ENCODE measurements around the gene BRIP1.
A peak's percentile ranks its signal among the peaks of the same experiment; 100 is the strongest.

The BRIP1 gene

GRCh38 chr17:61662741-61663140 is 200.6 kb downstream of the BRIP1 start:
- no peak for DNase-seq (ENCODE audit: low read depth)

DNA sequence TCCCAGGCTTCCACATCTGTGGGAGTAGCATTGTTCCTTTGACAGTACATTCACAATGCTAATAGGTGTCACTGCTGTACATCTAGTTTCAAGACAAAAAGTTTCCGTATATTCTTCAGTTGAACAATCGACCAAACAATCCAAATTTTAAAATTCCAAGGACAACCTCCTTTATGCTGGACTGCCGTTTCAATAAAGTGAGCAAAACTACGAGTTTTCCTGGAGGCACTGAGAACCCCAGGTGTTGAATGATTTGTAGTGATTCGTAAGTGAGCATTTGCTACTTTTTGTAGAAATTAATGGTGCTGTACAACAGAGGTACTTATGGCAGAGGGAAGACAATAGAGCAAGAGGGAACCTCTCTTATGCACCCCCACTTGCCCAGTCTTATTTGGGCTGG is 201.1 kb downstream of the BRIP1 start:
- DNase-seq (ENCODE audit: low read depth), result no peak

GRCh38 chr17:61660746-61661485 is 202.4 kb downstream of the BRIP1 start:
- DNase-seq (ENCODE audit: low read depth), result no peak

DNA sequence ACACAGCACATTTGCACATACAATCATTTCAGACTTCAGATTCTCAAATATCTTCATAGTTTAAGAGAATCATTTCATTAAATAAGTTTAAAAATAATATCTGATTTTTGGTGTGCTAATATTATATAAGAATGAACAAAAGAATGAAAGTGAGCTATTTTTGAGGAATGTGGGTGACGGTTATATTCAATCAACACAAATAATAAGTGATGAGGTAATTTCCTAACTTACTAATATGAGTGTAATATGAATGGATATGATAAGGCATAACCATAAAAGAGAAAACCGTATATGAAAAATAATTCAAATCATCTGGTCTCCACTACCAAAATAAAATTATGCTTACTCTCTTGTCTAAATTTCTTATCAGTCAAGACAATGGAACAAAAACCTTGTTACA is 203.9 kb downstream of the BRIP1 start:
- DNase-seq (ENCODE audit: low read depth), result no peak

DNA sequence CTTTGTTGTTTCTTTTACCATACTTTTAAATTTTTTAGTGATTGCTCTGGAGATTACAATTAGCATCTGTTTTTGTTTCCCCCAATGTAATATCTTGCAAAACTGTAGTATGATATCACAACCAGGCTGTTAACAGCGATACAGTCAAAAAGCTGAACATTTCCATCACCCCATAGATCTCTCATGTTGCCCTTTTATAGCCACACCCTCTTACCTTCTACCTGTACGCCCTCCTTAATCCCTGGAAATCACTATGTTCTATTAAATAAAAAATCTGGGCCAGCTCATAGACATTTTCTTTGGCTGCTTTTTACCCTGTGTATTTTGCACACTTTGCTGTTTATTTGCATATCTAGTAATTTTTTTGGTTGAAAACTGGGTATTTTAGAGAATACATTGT is 205.1 kb downstream of the BRIP1 start:
- DNase-seq (ENCODE audit: low read depth), result no peak

- no peak for DNase-seq (ENCODE audit: low read depth)
These were observed 206.0 kb downstream of the BRIP1 start for GRCh38 chr17:61657338-61657737.

- DNase-seq (ENCODE audit: low read depth), result no peak
These were observed 206.6 kb downstream of the BRIP1 start for GRCh38 chr17:61656721-61657217.

- DNase-seq (ENCODE audit: low read depth), result no peak
These were observed 212.6 kb downstream of the BRIP1 start for GRCh38 chr17:61650749-61651148.

DNA sequence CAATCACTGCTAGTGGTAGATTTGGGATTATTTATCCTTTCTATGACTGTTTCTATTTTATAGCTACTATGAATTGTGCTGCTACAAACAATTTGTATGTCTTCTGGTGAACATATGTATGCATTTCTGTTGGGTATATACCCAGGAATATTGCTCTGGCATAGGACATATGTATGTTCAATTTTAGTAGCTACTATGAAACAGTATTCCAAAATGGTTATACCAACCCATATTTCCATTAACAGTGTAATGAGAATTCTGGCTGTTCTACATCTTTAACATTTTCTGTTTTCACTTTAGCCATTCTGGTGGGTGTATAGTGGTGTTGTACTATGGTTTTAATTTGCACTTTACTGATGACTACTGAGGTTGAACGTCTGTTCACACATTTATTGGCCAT is 214.7 kb downstream of the BRIP1 start:
- DNase-seq (ENCODE audit: low read depth), result no peak

- DNase-seq (ENCODE audit: low read depth), result no peak
These were observed 216.3 kb downstream of the BRIP1 start for GRCh38 chr17:61647047-61647446.

DNA sequence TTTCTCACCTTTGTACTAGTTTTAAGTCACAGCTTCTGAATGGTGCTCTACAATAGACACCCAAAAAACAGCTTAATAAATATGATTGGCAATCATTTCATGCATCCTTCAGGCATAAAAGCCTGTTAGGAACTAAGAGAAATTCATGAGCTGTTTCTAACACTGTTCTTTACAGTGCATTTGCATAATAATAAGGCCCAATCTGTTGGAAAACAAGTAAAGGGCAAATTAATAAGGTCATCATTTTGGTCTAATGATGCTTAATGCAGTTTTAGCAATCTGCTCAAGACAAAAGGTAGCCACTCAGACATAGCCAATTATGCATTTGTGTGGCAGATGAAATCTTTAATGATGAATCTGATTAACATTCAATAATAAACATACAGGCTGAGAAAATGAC is 216.8 kb downstream of the BRIP1 start:
- no peak for DNase-seq (ENCODE audit: low read depth)

- no peak for DNase-seq (ENCODE audit: low read depth)
These were observed 217.4 kb downstream of the BRIP1 start for GRCh38 chr17:61645920-61646319.

GRCh38 chr17:61644800-61645774 is 218.2 kb downstream of the BRIP1 start:
- no peak for DNase-seq (ENCODE audit: low read depth)

DNA sequence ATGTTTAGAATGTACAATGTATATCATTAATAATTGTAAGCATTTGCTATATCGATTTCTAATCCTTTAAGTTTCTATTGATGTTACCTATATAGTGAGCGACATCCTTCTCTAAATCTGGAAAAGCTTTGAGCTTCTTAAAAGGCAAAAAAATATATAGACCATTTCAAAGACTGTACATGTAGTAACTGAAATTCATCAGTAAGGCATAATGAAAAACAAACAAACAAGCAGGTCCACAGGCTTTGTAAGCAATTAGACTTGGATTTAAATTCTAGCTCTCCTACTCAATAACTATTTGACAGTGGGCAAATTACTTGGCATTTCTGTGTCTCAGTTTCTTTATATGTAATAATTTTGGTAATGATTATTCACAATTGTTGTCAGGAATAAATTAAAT is 220.6 kb downstream of the BRIP1 start:
- DNase-seq (ENCODE audit: low read depth), result no peak

- no peak for DNase-seq (ENCODE audit: low read depth)
These were observed 221.6 kb downstream of the BRIP1 start for GRCh38 chr17:61641715-61642114.

GRCh38 chr17:61641084-61641483 is 222.2 kb downstream of the BRIP1 start:
- no peak for DNase-seq (ENCODE audit: low read depth)

DNA sequence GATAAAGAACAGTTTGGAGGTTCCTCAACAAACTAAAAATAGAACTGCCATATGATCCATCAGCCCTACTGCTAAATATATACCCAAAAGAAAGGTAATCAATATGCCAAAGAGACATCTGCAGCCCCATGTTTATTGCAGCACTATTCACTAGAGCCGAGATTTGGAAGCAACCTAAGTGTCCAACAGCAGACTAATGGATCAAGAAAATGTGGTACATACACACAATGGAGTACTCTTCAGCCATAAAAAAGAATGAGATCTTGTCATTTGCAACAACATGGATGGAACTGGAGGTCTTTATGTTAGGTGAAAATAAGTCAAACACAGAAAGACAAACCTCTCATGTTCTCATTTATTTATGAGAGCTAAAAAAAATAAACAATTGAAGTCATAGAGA is 223.5 kb downstream of the BRIP1 start:
- no peak for DNase-seq (ENCODE audit: low read depth)

DNA sequence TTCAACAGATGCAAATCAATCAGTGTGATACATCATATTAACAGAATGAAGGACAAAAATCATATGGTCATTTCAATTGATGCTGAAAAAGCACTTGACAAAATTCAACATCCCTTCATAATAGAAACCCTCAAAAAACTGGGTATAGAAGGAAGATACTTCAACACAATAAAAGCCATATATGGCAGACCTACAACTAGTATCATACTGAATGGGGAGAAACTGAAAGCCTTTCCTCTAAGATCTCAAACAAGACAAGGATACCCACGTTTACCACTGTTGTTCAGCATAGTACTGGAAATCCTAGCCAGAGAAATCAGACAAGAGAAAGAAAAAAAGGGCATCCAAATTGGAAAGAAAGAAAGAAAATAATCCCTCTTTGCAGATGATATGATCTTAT is 225.2 kb downstream of the BRIP1 start:
- no peak for DNase-seq (ENCODE audit: low read depth)

DNA sequence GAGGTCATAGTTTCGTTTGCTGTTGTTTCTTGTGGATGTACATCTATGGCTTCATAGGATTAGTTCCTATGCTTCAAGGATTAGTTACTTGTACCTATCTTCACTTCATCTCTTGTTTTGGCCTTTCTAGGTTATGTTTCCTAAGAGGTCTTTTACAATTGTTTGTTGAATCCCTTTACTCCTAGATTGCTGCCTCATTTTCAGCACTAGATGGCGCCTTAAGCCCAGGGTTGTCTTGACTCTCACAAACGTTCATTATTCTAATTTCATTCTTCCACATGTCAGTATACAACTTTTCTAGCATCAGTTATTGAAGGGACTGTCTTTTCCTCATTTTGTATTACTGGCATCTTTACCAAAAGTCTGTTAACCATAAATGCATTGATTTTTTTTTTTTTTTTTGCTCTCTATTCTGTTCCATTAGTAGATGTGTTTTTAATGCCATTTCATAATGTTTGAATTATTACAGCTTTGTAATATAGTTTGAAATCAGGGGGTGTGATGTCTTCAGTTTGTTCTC is 227.4 kb downstream of the BRIP1 start:
- DNase-seq (ENCODE audit: low read depth), result peak; percentile 2

GRCh38 chr17:61634942-61635538 is 228.3 kb downstream of the BRIP1 start:
- DNase-seq (ENCODE audit: low read depth), result no peak

DNA sequence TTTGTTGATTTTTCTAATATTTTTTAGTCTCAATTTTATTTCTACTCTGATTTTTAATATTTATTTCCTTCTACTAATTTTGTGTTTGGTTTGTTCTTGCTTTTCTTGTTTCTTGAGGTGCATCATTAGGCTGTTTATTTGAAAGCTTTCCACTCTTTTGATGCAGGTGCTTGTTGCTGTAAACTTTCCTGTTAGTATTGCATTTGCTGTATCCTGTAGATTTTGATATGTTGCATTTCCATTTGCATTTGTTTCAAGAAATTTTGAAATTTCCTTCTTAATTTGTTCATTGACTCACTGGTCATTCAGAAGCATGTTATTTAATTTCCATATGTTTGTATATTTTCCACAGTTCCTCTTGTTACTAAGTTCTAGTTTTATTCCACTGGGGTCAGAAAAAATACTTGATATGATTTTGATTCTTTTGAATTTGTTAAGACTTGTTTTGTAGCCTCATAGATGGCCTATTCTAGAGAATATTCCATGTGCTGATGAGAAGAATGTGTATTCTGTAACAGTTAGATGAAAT is 229.3 kb downstream of the BRIP1 start:
- DNase-seq (ENCODE audit: low read depth), result no peak

- no peak for DNase-seq (ENCODE audit: low read depth)
These were observed 230.5 kb downstream of the BRIP1 start for GRCh38 chr17:61632826-61633225.
